Keratinocyte (primary cell): Measurements from ENCODE around the gene TBK1. TPM values are rescaled to one million over a fixed set of nuclear protein-coding genes. Genes with fewer than 3 reads are reported as not detected.

Experiments
- DNase-seq: peaks from one replicate; pipeline ENCODE4 v3.0.0-alpha.2; 2011; ENCODE audit warnings: low read depth, missing footprints, low spot score
- FAIRE-seq: peaks from 2 replicates; lab custom pipeline; 2011; peaks lifted over from hg19 to GRCh38; lab: Jason Lieb, UNC
- H2AFZ ChIP-seq: 2 replicates; pipeline ENCODE4 v1.6.0; 2012; ENCODE audit warnings: low read length, control low read depth, inconsistent platforms; ENCODE audit not compliant: control insufficient read depth
- H3K27ac ChIP-seq: 2 replicates; pipeline ENCODE4 v1.5.1; 2011; ENCODE audit warnings: low read length; ENCODE audit not compliant: control insufficient read depth, insufficient read depth
- H3K27me3 ChIP-seq: 3 replicates; pipeline ENCODE4 v1.6.0; 2011; ENCODE audit warnings: low read length; ENCODE audit not compliant: control insufficient read depth, insufficient read depth; ENCODE audit errors: extremely low read depth
- H3K36me3 ChIP-seq, 2 experiments: 2 replicates in 1 of 2; 3 replicates in 1 of 2; pipeline ENCODE4 v1.5.1; 2011; ENCODE audit warnings: low read length in 2 of 2, mild to moderate bottlenecking in 1 of 2; ENCODE audit not compliant: control insufficient read depth in 2 of 2, insufficient read depth in 2 of 2; ENCODE audit errors: extremely low read depth in 1 of 2
- H3K4me1 ChIP-seq: 3 replicates; pipeline ENCODE4 v1.5.1; 2011; ENCODE audit warnings: low read length; ENCODE audit not compliant: control insufficient read depth, insufficient read depth; ENCODE audit errors: extremely low read depth
- H3K4me2 ChIP-seq: 3 replicates; pipeline ENCODE4 v1.6.0; 2011; ENCODE audit warnings: low read depth, low read length; ENCODE audit not compliant: control insufficient read depth, insufficient read depth; ENCODE audit errors: extremely low read depth
- H3K4me3 ChIP-seq, 3 experiments: fragments of 200-600 bp in 1 of 3; sonication (generic) in 1 of 3; 2 replicates in 2 of 3; 3 replicates in 1 of 3; pipeline ENCODE4 v1.5.1; 2011 to 2016; ENCODE audit warnings: low read length in 3 of 3, mild to moderate bottlenecking in 3 of 3, control low read depth in 2 of 3, inconsistent platforms in 1 of 3, low read depth in 1 of 3, mixed read lengths in 1 of 3, mixed run types in 1 of 3, moderate library complexity in 1 of 3; ENCODE audit not compliant: control insufficient read depth in 2 of 3, insufficient read depth in 2 of 3; ENCODE audit errors: extremely low read depth in 1 of 3
- H3K79me2 ChIP-seq: 2 replicates; pipeline ENCODE4 v1.6.0; 2012; ENCODE audit warnings: low read length; ENCODE audit not compliant: control insufficient read depth, insufficient read depth
- H3K9ac ChIP-seq: 3 replicates; pipeline ENCODE4 v1.6.0; 2011; ENCODE audit warnings: low read length; ENCODE audit not compliant: control insufficient read depth, insufficient read depth; ENCODE audit errors: extremely low read depth
- H3K9me1 ChIP-seq: 3 replicates; pipeline ENCODE4 v1.6.0; 2011; ENCODE audit warnings: low read length; ENCODE audit not compliant: control insufficient read depth, insufficient read depth; ENCODE audit errors: extremely low read depth
- H3K9me3 ChIP-seq: 2 replicates; pipeline ENCODE4 v1.5.1; 2012; ENCODE audit warnings: low read depth, low read length; ENCODE audit not compliant: control insufficient read depth
- H4K20me1 ChIP-seq: 3 replicates; pipeline ENCODE4 v1.6.0; 2011; ENCODE audit warnings: low read length; ENCODE audit not compliant: control insufficient read depth, insufficient read depth; ENCODE audit errors: extremely low read depth
- CTCF ChIP-seq, 3 experiments: IDR thresholded peaks in 1 of 3; conservative IDR thresholded peaks in 1 of 3; optimal IDR thresholded peaks in 1 of 3; 2 replicates in 2 of 3; 3 replicates in 1 of 3; pipeline versions ENCODE3 to v1.5.1; 2011; ENCODE audit warnings: low read length in 3 of 3, mild to moderate bottlenecking in 3 of 3, moderate library complexity in 2 of 3, control low read depth in 1 of 3, inconsistent platforms in 1 of 3; ENCODE audit not compliant: insufficient read depth in 2 of 3; ENCODE audit errors: extremely low read depth in 1 of 3
- EZH2 ChIP-seq: IDR thresholded peaks from one replicate; pipeline ENCODE4 v1.6.1; 2012; ENCODE audit warnings: inconsistent platforms, mild to moderate bottlenecking, low read length, moderate library complexity
- dilution Hi-C: fragments of 300-500 bp; cut with MboI; formaldehyde crosslinking; loops from one replicate; pipeline ENCODE4 v1.7.0; 2020; ENCODE audit warnings: low sequenced_read_pairs; ENCODE audit not compliant: extremely low pct_ligation_motif_present
- polyA plus RNA-seq, 5 experiments: library from polyadenylated mRNA; depleted of rRNA in 3 of 5; stranded (reverse) in 3 of 5; stranded (forward) in 1 of 5; unstranded in 1 of 5; fragments of >200 nt; gene quantifications; 1 replicate in 1 of 5; 2 replicates in 3 of 5; 3 replicates in 1 of 5; pipeline versions ENCODE4 v1.2.1 to v1.2.3, GENCODE V29; 2011 to 2012; ENCODE audit warnings: missing spikeins in 2 of 5, low read depth in 1 of 5, low replicate concordance in 1 of 5

The TBK1 gene
- polyA plus RNA-seq, 1 donor (not counting 4 experiments of a cell fraction or from before 2014, with no cell fraction given) = 19.1 TPM

GRCh38 chr12:64430886-64431285 is 21.0 kb upstream of the TBK1 start:
- no peak for DNase-seq
- dilution Hi-C loops = no loop called here

GRCh38 chr12:64431791-64432190 is 20.1 kb upstream of the TBK1 start:
- no peak for DNase-seq
- Histone ChIP-seq H3K27me3 (no peaks in the 10 kb centered on the region), H3K4me2 (no peak overlapping the region), H3K9me1 (no peaks in the 10 kb centered on the region), H4K20me1 (no peaks in the 10 kb centered on the region), H3K9me3 (no peaks in the 10 kb centered on the region), H3K79me2 (no peaks in the 10 kb centered on the region), H3K9ac (no peak overlapping the region), H3K4me3 (no peak overlapping the region), H3K4me1 (no peaks in the 10 kb centered on the region), H3K27ac (no peak overlapping the region), H2AFZ (no peak overlapping the region), H3K36me3 (peaks cover 26 to 49% of the 10 kb centered on the region in 2 experiments)
- FAIRE-seq = no peak
- dilution Hi-C loops = no loop called here
- TF ChIP-seq EZH2 = no peak
- no peak for TF ChIP-seq CTCF (optimal IDR thresholded peaks at IDR 0.05 in 1 of 3, IDR thresholded peaks at IDR 0.05 in 1 of 3, conservative IDR thresholded peaks at IDR 0.05 in 1 of 3; ENCODE audit: extremely low read depth in 1 of 3, insufficient read depth in 2 of 3, low read length in 3 of 3)

More at GRCh38 chr12:64430886-64431285, 21.0 kb upstream of the TBK1 start:
- no peaks in the 10 kb centered on the region for H3K9me3 ChIP-seq
- H3K4me1 ChIP-seq = no peaks in the 10 kb centered on the region
- no peak overlapping the region for H3K4me2 ChIP-seq
- no peaks in the 10 kb centered on the region for H3K79me2 ChIP-seq
- no peaks in the 10 kb centered on the region for H3K9me1 ChIP-seq
- H3K36me3 ChIP-seq = peaks cover 27 to 49% of the 10 kb centered on the region in 2 experiments
- no peak overlapping the region for H3K4me3 ChIP-seq
- H2AFZ ChIP-seq = no peak overlapping the region
- no peak for TF ChIP-seq CTCF (optimal IDR thresholded peaks at IDR 0.05 in 1 of 3, IDR thresholded peaks at IDR 0.05 in 1 of 3, conservative IDR thresholded peaks at IDR 0.05 in 1 of 3; ENCODE audit: extremely low read depth in 1 of 3, insufficient read depth in 2 of 3, low read length in 3 of 3)
- no peak for TF ChIP-seq EZH2
- no peak overlapping the region for H3K27ac ChIP-seq
- no peak overlapping the region for H3K9ac ChIP-seq
- no peaks in the 10 kb centered on the region for H4K20me1 ChIP-seq
- FAIRE-seq = no peak
- H3K27me3 ChIP-seq = no peaks in the 10 kb centered on the region
